Activated CD4-positive, CD25-positive, alpha-beta regulatory T cell treated with anti-CD3 and anti-CD28 coated beads, Interleukin-2, amount 50 U/mL, for 24 hours (primary cell): Measurements from ENCODE around the gene TMEM165.

Source experiments
- ATAC-seq, 2 donors: fragments of 150-1000 bp; cut with Tn5 transposase; one replicate each; pipeline ENCODE4 v1.10.0; 2021; ENCODE audit warnings: mild to moderate bottlenecking in 1 of 2, moderate library complexity in 1 of 2

The TMEM165 gene

DNA sequence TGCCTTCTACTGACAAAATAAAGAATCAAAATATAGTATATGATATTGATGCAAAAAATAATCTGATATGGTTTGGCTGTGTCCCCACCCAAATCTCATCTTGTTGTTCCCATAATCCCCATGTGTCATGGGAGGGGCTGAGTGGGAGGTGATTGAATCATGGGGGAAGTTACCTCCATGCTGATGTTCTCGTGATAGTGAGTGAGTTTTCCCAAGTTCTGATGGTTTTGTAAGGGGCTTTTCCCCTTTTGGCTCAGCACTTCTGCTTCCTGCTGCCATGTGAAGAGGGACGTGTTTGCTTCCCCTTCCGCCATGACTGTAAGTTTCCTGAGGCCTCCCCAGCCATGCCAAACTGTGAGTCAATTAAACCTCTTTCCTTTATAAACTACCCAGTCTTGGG is 70.2 kb downstream of the TMEM165 start:
- ATAC-seq, result no peak

DNA sequence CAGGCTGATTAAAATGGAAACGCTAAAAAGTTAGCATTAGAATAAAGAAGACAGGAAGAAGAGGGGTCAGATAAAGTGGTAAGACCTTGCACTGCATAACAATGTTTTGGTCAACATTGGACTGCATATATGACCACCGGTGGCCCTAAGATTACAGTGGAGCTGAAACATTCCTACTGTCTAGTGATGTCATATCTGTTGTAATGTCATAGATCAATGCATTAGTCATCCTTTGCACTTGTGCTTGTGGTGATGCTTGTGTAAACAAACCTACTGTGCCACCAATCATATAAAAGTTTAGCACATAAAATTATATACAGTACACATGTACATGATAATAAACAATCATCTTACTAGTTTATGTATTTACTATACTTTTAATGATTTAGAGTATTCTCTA is 73.0 kb downstream of the TMEM165 start:
- ATAC-seq, result no peak

DNA sequence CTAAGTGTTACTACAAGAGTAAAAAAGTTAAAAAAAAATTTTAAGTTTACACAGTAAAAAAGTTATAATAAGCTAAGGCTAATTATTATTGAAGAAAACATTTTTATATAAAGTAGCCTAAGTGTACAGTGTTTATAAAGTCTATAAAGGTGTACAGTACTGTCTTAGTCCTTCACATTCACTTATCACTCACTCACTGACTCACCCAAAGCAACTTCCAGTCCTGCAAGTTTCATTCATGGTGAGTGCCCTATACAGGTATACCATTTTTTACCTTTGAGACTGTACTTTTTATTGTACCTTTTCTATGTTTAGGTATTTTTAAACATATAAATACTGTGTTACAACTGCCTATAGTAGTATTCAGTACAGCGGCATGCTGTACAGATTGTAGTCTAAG is 74.2 kb downstream of the TMEM165 start:
- ATAC-seq, result no peak
